ENCODE measurements around the gene EFCAB14.

The EFCAB14 gene

GRCh38 chr1:46690931-46691421, 27.9 kb downstream of the EFCAB14 start:
- in situ Hi-C loops (cut with MboI; ENCODE audit: low pct_unique_long_range_greater_than_20kb, low sequenced_read_pairs) = no loop called here
- no peak for DNase-seq

- in situ Hi-C loops (cut with MboI; ENCODE audit: low pct_unique_long_range_greater_than_20kb, low sequenced_read_pairs) = no loop called here
- DNase-seq = no peak
These were observed 29.0 kb downstream of the EFCAB14 start for GRCh38 chr1:46689897-46690296.

- DNase-seq = no peak
- in situ Hi-C loops (cut with MboI; ENCODE audit: low pct_unique_long_range_greater_than_20kb, low sequenced_read_pairs) = no loop called here
These were observed 29.6 kb downstream of the EFCAB14 start for GRCh38 chr1:46689356-46689755.

- no peak for DNase-seq
- in situ Hi-C loops (cut with MboI; ENCODE audit: low pct_unique_long_range_greater_than_20kb, low sequenced_read_pairs) = no loop called here
These were observed 30.9 kb downstream of the EFCAB14 start for GRCh38 chr1:46687921-46688509.

- in situ Hi-C loops (cut with MboI; ENCODE audit: low pct_unique_long_range_greater_than_20kb, low sequenced_read_pairs) = no loop called here
- peak; percentile 49 for DNase-seq
These were observed 31.7 kb downstream of the EFCAB14 start for GRCh38 chr1:46687093-46687659.

- no peak for DNase-seq
- in situ Hi-C loops (cut with MboI; ENCODE audit: low pct_unique_long_range_greater_than_20kb, low sequenced_read_pairs) = no loop called here
These were observed 32.7 kb downstream of the EFCAB14 start for GRCh38 chr1:46686255-46686654.

GRCh38 chr1:46684670-46685069, 34.2 kb downstream of the EFCAB14 start:
- DNase-seq = no peak
- in situ Hi-C loops (cut with MboI; ENCODE audit: low pct_unique_long_range_greater_than_20kb, low sequenced_read_pairs) = no loop called here

GRCh38 chr1:46682064-46682463, 36.9 kb downstream of the EFCAB14 start:
- in situ Hi-C loops (cut with MboI; ENCODE audit: low pct_unique_long_range_greater_than_20kb, low sequenced_read_pairs) = no loop called here

GRCh38 chr1:46681333-46682034, 37.4 kb downstream of the EFCAB14 start:
- DNase-seq = no peak
- in situ Hi-C loops (cut with MboI; ENCODE audit: low pct_unique_long_range_greater_than_20kb, low sequenced_read_pairs) = no loop called here

More at GRCh38 chr1:46682064-46682463, 36.9 kb downstream of the EFCAB14 start:
- DNase-seq = no peak

- in situ Hi-C loops (cut with MboI; ENCODE audit: low pct_unique_long_range_greater_than_20kb, low sequenced_read_pairs) = no loop called here
- DNase-seq = no peak
These were observed 38.9 kb downstream of the EFCAB14 start for GRCh38 chr1:46679789-46680573.

- in situ Hi-C loops (cut with MboI; ENCODE audit: low pct_unique_long_range_greater_than_20kb, low sequenced_read_pairs) = no loop called here
These were observed 41.6 kb downstream of the EFCAB14 start for GRCh38 chr1:46677339-46677738.

GRCh38 chr1:46676531-46676930, 42.4 kb downstream of the EFCAB14 start:
- no peak for DNase-seq
- in situ Hi-C loops (cut with MboI; ENCODE audit: low pct_unique_long_range_greater_than_20kb, low sequenced_read_pairs) = no loop called here

More at GRCh38 chr1:46677339-46677738, 41.6 kb downstream of the EFCAB14 start:
- DNase-seq = no peak

- no peak for DNase-seq
- in situ Hi-C loops (cut with MboI; ENCODE audit: low pct_unique_long_range_greater_than_20kb, low sequenced_read_pairs) = no loop called here
These were observed 43.2 kb downstream of the EFCAB14 start for GRCh38 chr1:46675549-46676314.

- in situ Hi-C loops (cut with MboI; ENCODE audit: low pct_unique_long_range_greater_than_20kb, low sequenced_read_pairs) = no loop called here
- DNase-seq = no peak
These were observed 45.1 kb downstream of the EFCAB14 start for GRCh38 chr1:46673749-46674182.

GRCh38 chr1:46672696-46673095, 46.2 kb downstream of the EFCAB14 start:
- in situ Hi-C loops (cut with MboI; ENCODE audit: low pct_unique_long_range_greater_than_20kb, low sequenced_read_pairs) = no loop called here
- no peak for DNase-seq

GRCh38 chr1:46671554-46671953, 47.4 kb downstream of the EFCAB14 start, which contains the start of gene TEX38:
TEX38 (plus strand) TSS chr1:46671854; CDS start chr1:46671935, 81 bp downstream.
- in situ Hi-C loops (cut with MboI; ENCODE audit: low pct_unique_long_range_greater_than_20kb, low sequenced_read_pairs) = no loop called here
- no peak for DNase-seq

- in situ Hi-C loops (cut with MboI; ENCODE audit: low pct_unique_long_range_greater_than_20kb, low sequenced_read_pairs) = no loop called here
- no peak for DNase-seq
These were observed 48.8 kb downstream of the EFCAB14 start for GRCh38 chr1:46670134-46670533.

- DNase-seq = peak; percentile 44
- in situ Hi-C loops (cut with MboI; ENCODE audit: low pct_unique_long_range_greater_than_20kb, low sequenced_read_pairs) = no loop called here
These were observed 50.8 kb downstream of the EFCAB14 start, which contains the start of gene ATPAF1 for GRCh38 chr1:46667782-46668760. ATPAF1 (minus strand) TSS chr1:46668364; CDS start chr1:46668322, 42 bp downstream.
